Measurements from ENCODE around the gene TAF11L10.
"Not testable (repeated sequence)": the region's sequence is repeated elsewhere in the genome, so short reads cannot be mapped to it uniquely, and the experiment has no call there.

The TAF11L10 gene

GRCh38 chr5:17597728-17598127 is at the start of gene TAF11L10:
Gene TAF11L10 (minus strand): TSS chr5:17597828.
- not testable (repeated sequence) for H3K27ac Mint-ChIP-seq; H3K4me1 Mint-ChIP-seq (ENCODE audit: low read depth); H3K4me3 Mint-ChIP-seq; H3K36me3 Mint-ChIP-seq (ENCODE audit: low read depth); H3K27me3 Mint-ChIP-seq (ENCODE audit: low read depth)
- peaks cover 21% of the 10 kb centered on the region for H3K9me3 Mint-ChIP-seq

- Mint-ChIP-seq H3K9me3 (peaks cover 20% of the 10 kb centered on the region), H3K4me3 (no peak within 1 kb of the TSS), H3K4me1 (ENCODE audit: low read depth) (no peaks in the 10 kb centered on the region), H3K27ac (no peak within 1 kb of the TSS), H3K36me3 (ENCODE audit: low read depth) (no peaks in the 10 kb centered on the region), H3K27me3 (ENCODE audit: low read depth) (no peaks in the 10 kb centered on the region)
These were observed 36.5 kb upstream of the TAF11L10 start, which contains the start of gene TAF11L14 for GRCh38 chr5:17634160-17634559. Gene TAF11L14 (plus strand): TSS chr5:17634460.

GRCh38 chr5:17631788-17632187 is 34.2 kb upstream of the TAF11L10 start, which contains the start of gene TAF11L13:
Gene TAF11L13 (plus strand): TSS chr5:17632088.
- not testable (repeated sequence) for H3K27ac Mint-ChIP-seq; H3K36me3 Mint-ChIP-seq (ENCODE audit: low read depth); H3K4me1 Mint-ChIP-seq (ENCODE audit: low read depth); H3K27me3 Mint-ChIP-seq (ENCODE audit: low read depth); H3K4me3 Mint-ChIP-seq
- H3K9me3 Mint-ChIP-seq = peaks cover 20% of the 10 kb centered on the region

- H3K36me3 Mint-ChIP-seq (ENCODE audit: low read depth) = no peaks in the 10 kb centered on the region
- peaks cover 13% of the 10 kb centered on the region for H3K9me3 Mint-ChIP-seq
- H3K27me3 Mint-ChIP-seq (ENCODE audit: low read depth) = no peaks in the 10 kb centered on the region
- H3K27ac Mint-ChIP-seq = no peak overlapping the region
- no peak overlapping the region for H3K4me3 Mint-ChIP-seq
- no peaks in the 10 kb centered on the region for H3K4me1 Mint-ChIP-seq (ENCODE audit: low read depth)
These were observed 28.1 kb upstream of the TAF11L10 start for GRCh38 chr5:17625686-17626085.

GRCh38 chr5:17620627-17621026 is 23.0 kb upstream of the TAF11L10 start:
- Mint-ChIP-seq H3K9me3 (peaks cover 39% of the 10 kb centered on the region), H3K27ac (no peak overlapping the region), H3K36me3 (ENCODE audit: low read depth) (no peaks in the 10 kb centered on the region), H3K4me3 (no peak overlapping the region), H3K27me3 (ENCODE audit: low read depth) (no peaks in the 10 kb centered on the region), H3K4me1 (ENCODE audit: low read depth) (no peaks in the 10 kb centered on the region)

- no peaks in the 10 kb centered on the region for H3K27me3 Mint-ChIP-seq (ENCODE audit: low read depth)
- no peaks in the 10 kb centered on the region for H3K36me3 Mint-ChIP-seq (ENCODE audit: low read depth)
- H3K4me1 Mint-ChIP-seq (ENCODE audit: low read depth) = no peaks in the 10 kb centered on the region
- H3K27ac Mint-ChIP-seq = no peak overlapping the region
- H3K4me3 Mint-ChIP-seq = no peak overlapping the region
- H3K9me3 Mint-ChIP-seq = peaks cover 31% of the 10 kb centered on the region
These were observed 21.7 kb upstream of the TAF11L10 start for GRCh38 chr5:17619354-17619753.

GRCh38 chr5:17614872-17615605 is 17.4 kb upstream of the TAF11L10 start:
- no peaks in the 10 kb centered on the region for H3K36me3 Mint-ChIP-seq (ENCODE audit: low read depth)
- no peak overlapping the region for H3K27ac Mint-ChIP-seq
- H3K4me1 Mint-ChIP-seq (ENCODE audit: low read depth) = no peaks in the 10 kb centered on the region
- H3K27me3 Mint-ChIP-seq (ENCODE audit: low read depth) = no peaks in the 10 kb centered on the region
- peaks cover 37% of the 10 kb centered on the region for H3K9me3 Mint-ChIP-seq
- H3K4me3 Mint-ChIP-seq = no peak overlapping the region

- H3K27me3 Mint-ChIP-seq (ENCODE audit: low read depth); H3K27ac Mint-ChIP-seq; H3K4me1 Mint-ChIP-seq (ENCODE audit: low read depth); H3K36me3 Mint-ChIP-seq (ENCODE audit: low read depth); H3K4me3 Mint-ChIP-seq: not testable (repeated sequence)
- H3K9me3 Mint-ChIP-seq = peaks cover 35% of the 10 kb centered on the region
These were observed 12.5 kb upstream of the TAF11L10 start, which contains the start of gene TAF11L12 for GRCh38 chr5:17610092-17610491. Gene TAF11L12 (plus strand): TSS chr5:17610392.

GRCh38 chr5:17607461-17607860 is 9.8 kb upstream of the TAF11L10 start:
- H3K4me3 Mint-ChIP-seq; H3K27me3 Mint-ChIP-seq (ENCODE audit: low read depth); H3K27ac Mint-ChIP-seq: not testable (repeated sequence)

GRCh38 chr5:17604951-17605350 is 7.3 kb upstream of the TAF11L10 start:
- no peaks in the 10 kb centered on the region for H3K4me1 Mint-ChIP-seq (ENCODE audit: low read depth)
- no peak overlapping the region for H3K27ac Mint-ChIP-seq
- peaks cover 31% of the 10 kb centered on the region for H3K9me3 Mint-ChIP-seq
- H3K4me3 Mint-ChIP-seq = no peak overlapping the region
- H3K36me3 Mint-ChIP-seq (ENCODE audit: low read depth) = no peaks in the 10 kb centered on the region
- H3K27me3 Mint-ChIP-seq (ENCODE audit: low read depth) = no peaks in the 10 kb centered on the region

More at GRCh38 chr5:17607461-17607860, 9.8 kb upstream of the TAF11L10 start:
- H3K4me1 Mint-ChIP-seq (ENCODE audit: low read depth); H3K36me3 Mint-ChIP-seq (ENCODE audit: low read depth): not testable (repeated sequence)
- H3K9me3 Mint-ChIP-seq = peaks cover 33% of the 10 kb centered on the region

- H3K4me3 Mint-ChIP-seq; H3K36me3 Mint-ChIP-seq (ENCODE audit: low read depth); H3K27ac Mint-ChIP-seq; H3K27me3 Mint-ChIP-seq (ENCODE audit: low read depth); H3K4me1 Mint-ChIP-seq (ENCODE audit: low read depth): not testable (repeated sequence)
- peaks cover 37% of the 10 kb centered on the region for H3K9me3 Mint-ChIP-seq
These were observed 6.3 kb upstream of the TAF11L10 start, which contains the start of gene TAF11L11 for GRCh38 chr5:17603880-17604279. Gene TAF11L11 (plus strand): TSS chr5:17604183.

GRCh38 chr5:17594255-17594654 is 3.4 kb downstream of the TAF11L10 start, which contains the start of gene TAF11L9:
Gene TAF11L9 (minus strand): TSS chr5:17594394.
- H3K4me3 Mint-ChIP-seq; H3K27ac Mint-ChIP-seq; H3K4me1 Mint-ChIP-seq (ENCODE audit: low read depth); H3K27me3 Mint-ChIP-seq (ENCODE audit: low read depth); H3K9me3 Mint-ChIP-seq; H3K36me3 Mint-ChIP-seq (ENCODE audit: low read depth): not testable (repeated sequence)

GRCh38 chr5:17590860-17591259 is 6.8 kb downstream of the TAF11L10 start, which contains the start of gene TAF11L8:
Gene TAF11L8 (minus strand): TSS chr5:17590960.
- not testable (repeated sequence) for H3K9me3 Mint-ChIP-seq; H3K4me3 Mint-ChIP-seq; H3K4me1 Mint-ChIP-seq (ENCODE audit: low read depth); H3K27ac Mint-ChIP-seq; H3K27me3 Mint-ChIP-seq (ENCODE audit: low read depth); H3K36me3 Mint-ChIP-seq (ENCODE audit: low read depth)

- H3K4me1 Mint-ChIP-seq (ENCODE audit: low read depth); H3K27ac Mint-ChIP-seq; H3K4me3 Mint-ChIP-seq; H3K27me3 Mint-ChIP-seq (ENCODE audit: low read depth); H3K36me3 Mint-ChIP-seq (ENCODE audit: low read depth); H3K9me3 Mint-ChIP-seq: not testable (repeated sequence)
These were observed 12.0 kb downstream of the TAF11L10 start, which contains the start of gene TAF11L7 for GRCh38 chr5:17585658-17586057. Gene TAF11L7 (minus strand): TSS chr5:17585758.
